GM18951 (cell line): Measurements from ENCODE around the gene IGLL1.
"Not testable (repeated sequence)": the region's sequence is repeated elsewhere in the genome, so short reads cannot be mapped to it uniquely, and the experiment has no call there.

Source experiments
- POLR2A ChIP-seq: IDR thresholded peaks from 4 replicates; pipeline ENCODE4 v1.6.1; 2011; ENCODE audit warnings: mild to moderate bottlenecking; ENCODE audit not compliant: insufficient read length, insufficient read depth; ENCODE audit errors: extremely low read depth
- in situ Hi-C: fragments of 300-500 bp; cut with MboI; formaldehyde crosslinking; loops from one replicate; pipeline ENCODE4 v1.12.0; 2022; ENCODE audit warnings: low sequenced_read_pairs, mixed read lengths, inconsistent platforms; ENCODE audit not compliant: unreplicated experiment

Gene IGLL1

GRCh38 chr22:23579870-23580575, at the start of gene IGLL1:
TSS of gene IGLL1 (minus strand) at chr22:23580290. CDS start at chr22:23580190, 100 bp downstream.
- in situ Hi-C loops, result no loop called here
- no peak for TF ChIP-seq POLR2A

- in situ Hi-C loops, result not testable (repeated sequence)
Observed at GRCh38 chr22:23628056-23628743, 48.1 kb upstream of the IGLL1 start.

GRCh38 chr22:23627401-23628055, 47.4 kb upstream of the IGLL1 start:
- in situ Hi-C loops, result not testable (repeated sequence)

GRCh38 chr22:23626286-23626975, 46.3 kb upstream of the IGLL1 start:
- TF ChIP-seq POLR2A, result no peak
- in situ Hi-C loops, result no loop called here

DNA sequence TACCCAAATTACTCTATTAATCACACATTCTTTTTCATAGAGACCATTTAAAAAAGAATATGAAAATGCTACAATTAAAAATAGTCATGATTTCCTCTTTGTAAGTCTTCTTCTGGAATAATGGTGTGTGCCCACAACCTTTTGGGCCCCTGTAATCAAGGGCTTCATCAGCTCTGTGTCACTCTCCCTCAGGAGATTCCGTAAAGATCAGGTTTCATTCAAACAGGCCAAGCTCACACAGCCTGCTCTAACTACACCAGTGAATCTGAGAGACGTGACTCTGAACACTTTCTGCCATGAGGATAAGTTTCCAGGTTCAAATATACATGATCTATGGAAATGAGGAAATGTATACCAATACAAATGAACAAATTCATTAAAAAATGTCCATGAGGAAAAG, 42.5 kb upstream of the IGLL1 start:
- in situ Hi-C loops, result no loop called here
- TF ChIP-seq POLR2A, result no peak

- in situ Hi-C loops, result not testable (repeated sequence)
Observed at GRCh38 chr22:23621916-23622315, 41.8 kb upstream of the IGLL1 start.

DNA sequence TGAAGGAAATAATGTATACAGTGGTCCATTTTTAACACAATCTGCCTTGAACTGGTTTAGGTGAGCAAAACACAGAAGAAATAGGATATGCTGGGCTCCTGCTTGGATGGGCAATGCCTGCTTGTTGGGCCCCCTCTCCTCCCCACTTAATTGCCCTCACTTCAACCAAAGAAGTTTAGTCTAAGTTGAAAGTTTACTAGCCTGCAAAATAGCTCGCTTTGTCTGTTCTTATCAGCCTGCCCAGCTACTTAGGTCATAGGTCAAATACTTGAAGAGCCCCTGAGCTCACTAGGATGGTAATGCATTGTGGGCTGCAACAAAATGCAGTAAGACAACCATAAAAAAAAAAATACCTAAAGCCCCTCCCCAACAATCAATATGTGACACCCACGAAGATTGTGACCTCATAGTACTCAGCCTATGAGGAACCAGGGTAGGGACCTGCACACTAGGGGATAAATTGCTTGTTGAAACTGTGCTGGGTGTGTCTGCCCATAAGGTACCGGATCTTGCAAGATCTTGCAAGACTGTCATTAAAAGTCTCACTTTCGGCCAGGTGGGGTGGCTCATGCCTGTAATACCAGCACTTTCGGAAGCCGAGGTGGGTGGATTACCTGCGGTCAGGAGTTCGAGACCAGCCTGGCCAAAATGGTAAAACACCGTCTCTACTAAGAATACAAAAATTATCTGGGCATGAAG, 41.1 kb upstream of the IGLL1 start:
- no peak for TF ChIP-seq POLR2A
- in situ Hi-C loops, result no loop called here

DNA sequence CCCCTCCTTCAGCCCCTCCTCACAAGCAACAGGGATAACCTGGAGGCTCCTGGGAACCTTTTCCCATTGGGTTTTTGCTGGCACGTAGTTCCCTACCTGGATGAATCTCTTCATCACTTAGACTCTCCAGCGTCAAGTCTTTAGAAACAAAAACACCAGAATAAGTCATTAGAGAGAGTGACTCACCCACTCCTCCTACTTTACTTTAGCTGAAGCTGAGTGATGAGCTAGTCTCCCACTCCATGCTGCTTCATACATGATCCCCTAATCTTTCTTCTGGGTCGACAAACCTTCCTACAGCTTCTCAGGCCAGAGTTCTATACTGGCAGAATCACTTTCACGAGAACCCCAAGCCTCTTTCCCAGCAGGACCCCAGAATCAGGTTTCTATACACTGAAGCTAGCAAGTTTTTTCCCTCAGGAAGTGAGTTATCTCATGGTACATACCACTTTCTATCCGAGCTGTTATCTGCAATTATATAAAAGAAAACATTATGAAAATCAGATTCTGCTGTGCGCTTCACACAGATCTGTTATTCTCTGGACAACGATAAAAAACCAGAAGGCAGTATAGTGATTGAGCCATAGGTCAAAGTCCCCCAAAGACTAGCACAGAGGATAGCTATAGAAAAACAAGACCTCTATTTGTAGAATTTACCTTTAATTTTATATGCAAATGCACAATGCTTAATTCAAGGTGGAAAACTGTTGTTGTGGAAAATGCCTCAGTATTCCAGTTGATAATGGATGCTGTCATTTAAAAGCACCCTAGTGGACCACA, 33.3 kb upstream of the IGLL1 start:
- in situ Hi-C loops, result no loop called here
- no peak for TF ChIP-seq POLR2A

DNA sequence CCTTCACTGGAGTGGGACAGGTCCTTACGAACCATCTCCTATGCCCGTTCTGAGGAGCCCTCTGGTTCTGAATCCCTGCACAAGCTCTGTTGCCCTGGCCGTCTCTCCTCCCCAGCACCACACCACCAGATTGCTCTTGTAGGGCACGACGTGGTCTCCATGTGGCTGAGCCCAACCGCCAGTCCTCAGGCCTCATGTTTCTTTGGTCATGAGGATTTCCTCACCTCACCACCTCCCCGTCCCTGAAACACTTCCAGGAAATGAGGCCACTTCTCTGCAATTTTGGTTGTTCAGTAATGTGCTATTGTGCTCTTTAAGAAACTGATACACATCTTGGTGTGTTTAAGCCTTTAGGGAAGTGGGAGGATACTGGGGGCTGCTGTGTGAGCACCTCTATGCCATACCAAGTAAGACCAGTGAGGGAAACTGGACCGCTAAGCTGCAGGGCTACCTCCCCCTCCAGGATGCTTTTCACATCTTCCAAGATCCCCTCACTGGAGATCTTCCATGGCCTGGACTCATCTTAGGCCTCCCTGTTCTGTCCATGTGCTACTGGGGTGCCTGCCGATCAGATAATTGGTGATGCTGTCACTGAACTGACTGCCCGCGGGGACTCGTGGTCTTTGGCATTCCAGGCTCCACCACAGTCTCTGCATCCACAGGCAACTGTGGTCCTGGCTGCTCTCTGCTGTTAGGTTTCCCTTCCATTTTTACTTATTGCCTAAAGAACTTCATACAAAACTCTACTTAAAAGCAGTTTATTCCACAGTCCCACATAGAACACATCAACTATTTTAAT, 30.1 kb upstream of the IGLL1 start:
- in situ Hi-C loops, result no loop called here
- TF ChIP-seq POLR2A, result no peak

DNA sequence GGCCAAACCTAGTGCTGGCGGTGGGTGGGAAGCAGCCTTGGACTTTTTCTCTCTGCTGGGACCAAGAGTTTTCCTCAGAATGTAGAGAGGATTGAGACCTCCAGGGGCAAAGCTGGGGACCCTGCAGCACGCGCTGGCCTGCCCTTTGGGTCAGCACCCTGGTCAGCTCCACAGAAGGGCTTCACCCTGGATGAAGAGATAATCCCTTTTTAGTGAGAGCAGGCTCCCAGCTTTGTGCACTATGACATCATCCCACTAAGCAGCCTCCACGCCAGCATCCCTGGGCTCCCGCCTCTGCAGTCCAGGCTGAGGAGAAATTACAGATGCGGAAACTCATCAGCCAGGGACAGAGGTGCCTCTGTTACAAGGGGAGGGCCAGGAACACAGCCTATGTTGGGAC, 28.5 kb upstream of the IGLL1 start:
- in situ Hi-C loops, result no loop called here
- no peak for TF ChIP-seq POLR2A

DNA sequence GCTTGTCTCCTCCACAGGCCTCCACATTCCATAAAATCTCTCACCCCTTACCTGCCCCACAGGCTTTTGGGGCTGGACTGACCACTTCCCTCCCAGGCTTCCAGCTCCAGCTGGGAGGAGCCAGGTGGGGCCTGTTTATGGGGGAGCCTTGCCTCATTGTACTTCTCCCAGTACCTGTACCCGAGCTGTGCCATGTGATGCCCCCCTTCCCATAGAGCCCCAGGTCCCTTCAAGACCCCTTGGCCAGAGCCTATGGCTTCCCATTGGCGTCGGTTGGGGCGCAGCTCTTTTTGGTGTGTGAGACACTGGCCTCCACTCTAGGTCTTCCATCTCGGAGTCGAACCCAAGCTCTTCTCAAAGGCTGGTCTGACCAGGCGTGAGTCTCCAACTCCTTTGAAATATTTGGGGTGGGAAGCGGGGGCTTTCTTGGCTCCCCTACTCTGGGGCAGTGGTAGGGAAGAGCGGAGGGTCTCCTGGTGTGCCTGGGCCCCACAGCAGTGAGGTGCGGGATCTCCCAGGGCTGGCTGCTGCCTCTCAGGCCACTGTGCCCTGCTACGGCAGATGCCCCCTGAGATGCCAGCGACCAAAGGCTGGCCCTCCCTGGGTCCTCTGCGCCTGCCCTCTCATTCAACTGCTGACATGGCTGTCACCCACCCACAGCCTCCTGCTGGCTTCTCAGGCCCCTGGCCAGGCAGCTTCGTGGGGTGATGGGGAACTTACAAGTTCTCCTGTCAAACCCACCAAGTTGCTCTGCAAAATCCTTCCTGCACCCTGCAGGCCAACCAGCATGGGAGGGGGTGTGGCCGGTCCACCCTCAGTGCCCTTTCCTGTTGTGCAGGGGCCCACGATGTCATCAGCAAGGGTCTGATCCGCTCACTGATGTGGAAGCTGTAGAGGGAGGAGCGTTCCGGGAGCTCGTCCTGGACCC, 26.4 kb upstream of the IGLL1 start:
- in situ Hi-C loops, result no loop called here
- TF ChIP-seq POLR2A, result no peak
